ENCODE results near the gene INVS.

- TF ChIP-seq EZH2 (IDR thresholded peaks at IDR 0.05; ENCODE audit: insufficient read depth, poor library complexity, severe bottlenecking) (no peak), EZH2phosphoT487 (IDR thresholded peaks at IDR 0.05; ENCODE audit: insufficient read depth, low read depth) (no peak)
Observed at GRCh38 chr9:100222674-100223073, 123.6 kb downstream of the INVS start.

Data from GM23248 (cell line).